CD4-positive, alpha-beta T cell treated with Interleukin-4 for 1 hour (primary cell): ENCODE results near the gene EPG5.
"Not testable (repeated sequence)": the region's sequence is repeated elsewhere in the genome, so short reads cannot be mapped to it uniquely, and the experiment has no call there.

Experiments
- DNase-seq, 2 donors: peaks; one replicate each; pipeline ENCODE4 v3.0.0-alpha.2; 2020 to 2022

EPG5 gene

DNA sequence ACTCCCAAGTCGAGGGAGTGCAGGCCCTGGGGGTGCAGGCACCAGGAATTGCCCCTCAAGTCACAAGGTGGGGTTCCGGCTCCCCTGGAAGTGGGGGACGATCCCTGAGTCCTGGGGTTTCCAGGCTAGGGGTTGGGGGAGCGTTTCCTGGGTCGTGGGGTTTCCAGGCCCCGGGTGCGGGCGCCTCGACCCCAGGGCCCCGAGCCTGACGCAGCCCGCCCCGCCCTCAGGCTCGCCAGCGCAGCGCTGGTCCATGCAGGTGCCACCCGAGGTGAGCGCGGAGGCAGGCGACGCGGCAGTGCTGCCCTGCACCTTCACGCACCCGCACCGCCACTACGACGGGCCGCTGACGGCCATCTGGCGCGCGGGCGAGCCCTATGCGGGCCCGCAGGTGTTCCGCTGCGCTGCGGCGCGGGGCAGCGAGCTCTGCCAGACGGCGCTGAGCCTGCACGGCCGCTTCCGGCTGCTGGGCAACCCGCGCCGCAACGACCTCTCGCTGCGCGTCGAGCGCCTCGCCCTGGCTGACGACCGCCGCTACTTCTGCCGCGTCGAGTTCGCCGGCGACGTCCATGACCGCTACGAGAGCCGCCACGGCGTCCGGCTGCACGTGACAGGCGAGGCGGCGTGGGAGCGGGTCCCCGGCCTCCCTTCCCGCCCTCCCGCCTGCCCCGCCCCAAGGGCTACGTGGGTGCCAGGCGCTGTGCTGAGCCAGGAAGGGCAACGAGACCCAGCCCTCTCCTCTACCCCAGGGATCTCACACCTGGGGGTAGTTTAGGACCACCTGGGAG lies 129.7 kb downstream of the EPG5 start:
- DNase-seq = peak; percentile 39 to 51

DNA sequence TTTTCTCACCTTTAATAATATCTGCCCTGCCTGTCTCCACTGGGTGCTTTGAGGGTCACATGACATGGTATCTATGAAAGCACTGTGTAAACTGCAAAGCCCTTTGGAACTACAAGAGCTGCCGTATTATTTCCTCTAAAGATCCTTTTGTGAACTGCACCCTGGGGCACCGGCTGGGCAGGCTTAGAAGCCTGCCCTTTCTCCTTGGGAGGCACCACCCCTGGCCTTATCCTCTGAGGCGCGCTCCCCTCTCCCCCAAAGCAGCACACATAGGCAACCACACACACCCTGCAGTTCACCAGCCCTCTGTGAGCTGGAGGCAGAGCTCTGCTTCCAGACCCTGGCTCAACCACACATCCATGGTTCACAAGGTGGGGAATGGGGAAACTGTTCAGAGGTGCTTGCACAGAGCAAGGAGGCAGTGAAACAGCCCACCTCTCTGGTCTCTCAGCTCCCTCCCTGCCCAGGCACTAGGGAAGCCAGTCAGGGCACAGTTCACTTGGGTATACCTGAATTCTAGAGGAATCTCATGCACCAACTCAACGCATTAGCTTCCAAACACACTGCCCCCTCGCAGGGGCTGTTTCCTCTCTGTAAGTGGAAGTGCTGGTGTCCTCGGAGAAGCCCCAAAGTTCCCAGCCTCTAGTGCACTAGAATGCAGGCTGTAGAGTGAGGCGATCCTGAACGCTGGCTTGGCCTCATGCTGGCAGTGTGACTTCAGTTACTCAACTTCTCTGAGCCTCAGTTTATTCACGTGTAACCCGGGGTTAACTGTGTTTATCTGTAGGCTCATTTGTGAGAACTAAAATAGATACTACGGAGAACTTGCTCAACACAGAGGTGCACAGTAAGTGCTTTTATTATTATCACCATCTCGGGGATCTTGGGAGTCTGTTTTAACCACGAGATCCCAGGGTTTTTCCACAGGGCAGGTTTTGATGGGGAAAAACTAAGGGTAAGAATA lies 130.6 kb downstream of the EPG5 start:
- DNase-seq = no peak

DNA sequence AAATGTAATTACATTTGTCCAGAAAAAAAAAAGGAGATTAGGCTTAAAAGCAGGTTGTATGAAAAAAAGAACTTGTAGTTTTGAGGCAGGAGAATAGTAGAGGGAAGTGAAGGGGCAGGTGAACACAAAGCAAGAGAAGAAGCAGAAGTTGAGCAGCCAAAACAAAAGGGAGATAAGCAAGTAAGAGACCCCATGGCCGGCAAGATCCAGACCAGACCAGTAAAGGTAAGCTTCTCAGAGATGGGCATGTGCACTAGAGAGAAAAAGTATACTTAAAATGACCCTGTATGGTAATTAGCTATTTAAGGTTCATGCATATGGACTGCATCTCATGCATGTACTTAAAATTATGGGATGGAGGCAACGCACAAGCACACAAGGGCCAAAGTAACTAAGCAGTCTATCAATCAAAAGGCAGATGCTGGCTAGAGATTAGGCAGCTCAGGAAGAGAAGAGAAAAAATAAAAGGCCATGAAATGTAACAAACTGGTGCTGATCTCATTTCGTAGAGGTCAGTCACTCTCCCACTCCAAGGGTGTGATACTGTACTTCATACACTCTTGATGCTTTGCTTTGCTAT lies 132.0 kb downstream of the EPG5 start:
- no peak for DNase-seq

DNA sequence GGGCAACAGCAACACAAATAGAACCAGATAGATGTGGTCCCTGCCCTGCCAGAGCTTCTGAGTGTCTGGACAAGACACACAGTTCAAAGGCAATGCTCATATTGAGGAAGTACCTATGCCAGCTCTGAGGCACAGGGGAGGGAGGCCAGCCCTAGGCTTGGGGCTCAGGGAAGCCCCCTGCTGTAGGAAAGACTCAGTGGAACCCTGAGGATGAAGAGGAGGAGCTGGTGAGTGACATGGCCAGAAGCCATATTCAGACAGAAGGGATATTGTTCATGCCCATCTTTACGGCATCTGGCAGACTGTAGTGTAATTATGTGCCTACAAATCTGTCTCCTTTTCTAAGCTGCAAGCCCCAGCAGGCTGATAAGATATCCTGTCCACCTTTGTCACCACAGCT lies 132.8 kb downstream of the EPG5 start:
- no peak for DNase-seq

DNA sequence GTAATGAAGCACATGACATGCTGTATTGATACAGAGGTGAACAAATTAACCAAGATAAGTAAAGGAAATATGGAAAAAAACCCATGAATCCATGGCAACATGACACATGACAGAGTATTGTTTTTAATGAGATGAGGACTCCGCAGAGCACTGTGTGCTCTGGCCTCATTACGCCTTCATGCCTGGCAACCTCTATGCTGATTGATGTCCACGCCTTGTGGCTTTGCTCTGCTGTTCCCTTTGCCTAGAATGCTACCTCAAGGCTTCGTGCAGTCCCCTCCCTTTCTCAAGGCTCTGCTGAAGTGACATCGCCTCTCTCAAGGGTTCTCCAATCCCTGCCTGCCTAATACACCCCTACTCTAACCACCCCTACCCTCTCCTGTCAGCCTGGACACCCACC lies 133.3 kb downstream of the EPG5 start:
- DNase-seq = no peak

DNA sequence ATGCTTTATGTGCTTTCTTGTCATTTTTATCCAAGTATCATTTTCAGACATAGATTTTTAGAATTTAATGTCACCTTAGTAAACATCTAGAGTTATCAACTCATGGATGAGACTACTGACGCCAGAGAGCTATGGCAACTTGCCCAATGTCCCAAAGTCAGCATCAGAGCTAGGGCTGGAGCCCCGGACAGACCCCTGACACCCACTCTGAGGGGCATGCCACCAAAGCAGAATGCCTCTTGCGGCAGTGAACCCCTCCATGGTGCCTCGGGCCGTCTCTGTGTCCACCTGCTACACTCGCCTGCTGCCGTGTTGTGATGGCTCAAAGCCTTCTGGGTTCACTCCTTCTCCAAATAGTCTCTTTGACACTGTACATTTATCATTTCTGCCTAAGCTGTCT lies 136.2 kb downstream of the EPG5 start:
- DNase-seq = no peak

DNA sequence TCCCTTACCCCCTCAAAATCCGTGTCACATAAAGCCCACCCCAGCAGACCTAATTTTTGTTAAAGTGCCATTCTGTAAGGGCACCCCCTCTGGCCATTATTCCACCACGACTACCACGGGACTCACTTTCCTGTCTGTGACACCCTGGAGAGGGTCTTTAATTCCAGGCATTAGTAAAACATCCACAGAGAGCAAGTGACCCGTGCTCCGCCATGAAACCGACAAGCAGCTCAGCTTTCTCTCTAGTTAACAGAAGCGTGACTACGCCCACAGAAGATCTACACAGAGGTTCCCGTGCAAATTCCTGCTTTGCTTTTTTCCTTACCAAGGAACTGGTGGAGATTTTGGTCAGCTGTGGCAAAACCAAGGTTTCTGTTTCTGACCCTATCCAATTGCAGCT lies 137.3 kb downstream of the EPG5 start:
- no peak for DNase-seq

DNA sequence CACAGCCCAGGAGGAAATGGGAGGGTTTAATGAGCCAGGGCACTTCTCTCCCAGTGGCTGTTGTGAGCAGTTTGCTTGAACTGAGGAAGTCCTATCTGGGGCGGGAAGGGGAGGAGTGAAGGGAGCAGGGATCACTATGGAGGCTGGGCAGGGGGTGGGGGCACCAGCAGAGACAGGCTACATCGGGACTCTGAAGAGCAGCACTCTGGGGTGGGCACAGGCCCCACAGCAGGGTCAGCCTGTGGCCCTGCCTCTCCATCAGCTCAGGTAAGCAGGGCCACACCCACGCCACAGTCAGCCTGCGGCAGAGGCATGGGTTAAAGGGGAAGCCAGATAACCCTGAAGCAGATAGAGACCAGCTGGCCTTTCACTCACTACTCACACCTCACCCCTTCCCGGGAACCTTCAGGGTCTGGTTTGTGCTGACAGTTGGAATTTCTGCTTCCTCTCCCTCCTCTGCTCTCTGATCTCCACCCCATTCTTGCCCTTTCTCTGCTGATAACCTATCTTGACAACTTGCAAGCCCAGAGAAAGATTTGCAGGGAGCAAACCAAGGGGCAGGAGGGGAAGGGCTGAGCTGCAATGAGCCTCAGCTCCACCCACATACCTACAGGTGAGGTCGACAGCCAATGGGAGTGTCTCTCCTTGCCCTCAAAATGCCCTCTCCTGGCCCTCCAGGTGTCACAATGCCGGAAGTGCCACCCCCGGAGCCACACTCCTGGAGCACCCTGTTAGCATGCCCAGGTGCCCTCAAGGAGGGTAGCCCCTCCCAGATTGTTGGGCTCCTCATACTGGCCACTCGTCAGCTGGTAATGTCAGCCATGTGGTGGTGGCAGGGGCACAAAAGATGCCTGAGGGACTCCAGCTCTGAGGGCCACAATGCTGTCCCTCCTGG lies 138.0 kb downstream of the EPG5 start:
- no peak for DNase-seq

DNA sequence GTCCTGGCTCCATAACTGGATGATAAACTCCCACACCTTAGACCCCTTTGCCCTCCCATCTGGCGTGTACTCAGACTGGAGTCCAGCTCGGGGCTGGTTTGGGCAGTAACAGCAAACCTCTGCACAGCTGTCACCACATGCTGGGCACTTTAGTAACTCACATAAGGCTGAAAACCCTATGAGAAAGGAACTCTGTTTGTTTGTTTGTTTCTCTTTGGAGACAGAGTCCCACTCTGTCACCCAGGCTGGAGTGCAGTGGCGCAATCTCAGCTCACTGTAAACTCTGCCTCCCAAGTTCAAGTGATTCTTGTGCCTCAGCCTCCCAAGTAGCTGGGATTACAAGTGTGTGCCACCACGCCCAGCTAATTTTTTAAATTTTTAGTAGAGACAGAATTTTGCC lies 140.4 kb downstream of the EPG5 start:
- not testable (repeated sequence) for DNase-seq

DNA sequence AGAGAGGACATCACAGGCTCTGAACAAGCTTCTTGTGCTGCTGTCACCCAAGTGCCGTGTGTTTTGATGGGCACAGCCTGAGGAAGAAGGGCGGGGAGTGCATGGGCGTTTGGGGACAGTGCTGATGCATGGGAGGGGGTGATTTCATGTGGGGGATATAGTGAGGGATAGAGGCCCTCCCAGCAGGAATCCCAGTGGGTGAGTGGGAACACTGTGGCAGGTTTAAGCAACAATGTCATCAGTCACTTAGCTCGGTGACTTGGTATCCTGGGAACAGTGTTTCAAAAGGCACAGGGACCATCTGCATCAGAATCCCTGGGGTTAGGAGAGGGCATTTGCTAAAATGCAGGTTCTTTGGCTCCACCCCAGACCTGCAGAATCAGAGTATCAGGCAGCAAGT lies 141.0 kb downstream of the EPG5 start:
- no peak for DNase-seq

DNA sequence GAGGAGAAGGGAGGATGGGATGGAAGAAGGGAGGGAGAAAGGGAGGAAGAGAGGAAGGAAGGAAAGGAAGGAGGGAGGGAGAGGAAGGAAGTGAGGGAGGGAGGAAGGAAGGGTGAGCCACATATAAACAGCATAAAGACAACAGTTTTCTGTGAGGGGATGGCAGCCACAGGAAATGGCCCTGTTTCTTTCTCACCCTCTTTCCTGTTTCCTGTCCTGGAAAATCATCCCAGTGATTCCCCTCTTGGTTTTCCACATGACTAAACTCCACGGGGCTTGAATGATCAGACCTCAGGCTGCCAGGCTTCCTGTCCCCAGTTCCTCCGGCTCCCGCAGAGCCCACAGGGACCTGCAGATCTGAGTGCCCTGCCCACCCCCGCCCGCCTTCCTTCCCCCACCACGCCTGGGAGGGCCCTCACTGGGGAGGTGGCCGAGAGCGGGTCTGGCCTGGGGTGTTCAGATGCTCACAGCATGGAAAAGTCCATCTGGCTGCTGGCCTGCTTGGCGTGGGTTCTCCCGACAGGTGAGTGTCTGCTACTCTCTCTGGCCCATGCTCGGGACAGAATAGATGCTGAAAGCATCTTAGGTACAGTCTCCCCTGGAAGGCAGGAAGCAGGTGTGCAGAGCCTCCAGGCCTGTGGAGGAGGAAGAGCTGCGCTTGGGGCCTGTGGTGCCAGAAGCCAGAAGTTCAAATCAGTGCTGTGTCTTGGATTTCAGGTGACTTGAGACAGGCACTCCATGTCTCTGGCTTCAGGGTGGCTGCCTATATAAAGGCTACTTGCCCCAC lies 141.7 kb downstream of the EPG5 start, which contains the start of gene SIGLEC15:
TSS of gene SIGLEC15 (plus strand) at position 418 of the 787 bp plus-strand sequence. CDS start at position 472, 54 bp downstream.
- no peak for DNase-seq

DNA sequence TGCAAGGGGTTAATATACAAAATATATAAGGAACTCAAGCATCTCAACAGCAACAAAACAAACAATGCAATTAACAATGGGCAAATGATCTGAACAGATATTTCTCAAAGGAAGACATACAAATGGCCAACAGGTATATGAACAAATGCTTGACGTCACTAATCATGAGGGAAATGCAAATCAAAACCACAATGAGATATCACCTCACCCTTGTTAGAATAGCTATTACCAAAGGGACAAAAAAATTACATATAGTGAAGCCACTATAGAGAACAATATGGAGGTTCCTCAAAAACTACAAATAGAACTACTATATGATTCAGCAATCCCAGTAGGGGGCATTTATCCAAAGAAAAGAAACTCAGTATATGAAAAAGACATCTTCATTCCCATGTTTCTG lies 145.4 kb downstream of the EPG5 start:
- DNase-seq = no peak

DNA sequence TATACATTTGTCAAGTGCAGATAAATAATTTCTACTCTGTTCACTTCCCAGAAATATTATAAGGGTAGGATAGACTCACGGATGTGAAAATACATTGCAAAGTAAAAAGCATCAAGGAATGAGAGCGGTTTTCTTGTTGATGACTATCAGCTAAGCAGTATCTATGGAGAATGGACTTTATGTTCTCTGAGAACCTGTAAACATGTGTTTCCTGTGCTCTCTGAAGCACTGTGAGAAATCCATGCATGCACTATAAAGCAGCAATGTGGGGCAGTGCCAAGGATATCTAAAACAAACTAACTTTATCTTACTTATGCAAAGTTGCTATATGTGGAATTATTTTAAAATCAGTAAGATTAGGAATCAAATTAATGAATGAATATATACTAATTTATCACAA lies 146.1 kb downstream of the EPG5 start:
- DNase-seq = no peak

DNA sequence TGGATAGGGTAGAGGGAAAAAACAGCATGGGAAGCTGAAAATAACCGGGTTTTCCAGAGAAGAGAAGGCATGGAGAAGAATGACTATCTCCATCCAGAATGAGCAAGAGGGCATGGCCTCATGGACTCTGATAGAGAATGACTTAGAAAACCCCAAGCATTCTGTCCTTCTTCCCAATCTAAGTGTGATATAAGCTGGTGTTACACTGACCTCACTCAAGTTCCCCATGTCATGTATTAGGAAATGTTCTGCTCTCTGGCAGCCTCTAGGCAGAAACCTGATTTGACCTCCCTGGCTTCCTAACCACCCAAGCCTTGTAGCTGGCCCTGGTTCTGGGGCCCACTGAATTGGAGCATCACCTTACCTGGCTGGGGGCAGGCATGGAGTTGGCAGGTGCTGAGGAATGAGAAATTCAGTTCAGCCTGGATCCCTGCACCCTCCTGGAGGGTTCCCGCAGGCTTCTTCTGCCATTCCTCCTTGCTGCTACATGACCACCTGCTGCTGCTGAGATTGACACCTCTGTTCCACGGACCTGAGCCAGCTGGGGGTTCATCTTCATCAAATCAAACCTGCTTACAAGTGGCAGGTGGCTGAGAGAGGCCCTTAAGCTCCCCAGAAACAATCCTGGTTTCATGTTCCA lies 146.9 kb downstream of the EPG5 start:
- DNase-seq = no peak

DNA sequence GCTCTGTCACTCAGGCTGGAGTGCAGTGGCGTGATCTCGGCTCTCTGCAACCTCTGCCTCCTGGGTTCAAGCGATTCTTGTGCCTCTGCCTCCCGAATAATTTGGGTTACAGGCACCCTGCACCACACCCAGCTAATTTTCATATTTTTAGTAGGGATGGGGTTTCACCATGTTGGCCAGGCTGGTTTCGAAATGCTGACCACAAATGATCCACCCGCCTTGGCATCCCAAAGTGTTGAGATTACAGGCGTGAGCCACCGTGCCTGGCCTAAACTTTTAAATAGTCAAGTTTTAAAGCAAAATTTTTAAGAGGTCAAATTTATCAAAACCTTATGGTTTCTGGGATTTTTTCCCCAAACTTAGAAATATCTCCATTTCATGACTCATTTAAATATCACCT lies 148.4 kb downstream of the EPG5 start:
- DNase-seq = not testable (repeated sequence)

DNA sequence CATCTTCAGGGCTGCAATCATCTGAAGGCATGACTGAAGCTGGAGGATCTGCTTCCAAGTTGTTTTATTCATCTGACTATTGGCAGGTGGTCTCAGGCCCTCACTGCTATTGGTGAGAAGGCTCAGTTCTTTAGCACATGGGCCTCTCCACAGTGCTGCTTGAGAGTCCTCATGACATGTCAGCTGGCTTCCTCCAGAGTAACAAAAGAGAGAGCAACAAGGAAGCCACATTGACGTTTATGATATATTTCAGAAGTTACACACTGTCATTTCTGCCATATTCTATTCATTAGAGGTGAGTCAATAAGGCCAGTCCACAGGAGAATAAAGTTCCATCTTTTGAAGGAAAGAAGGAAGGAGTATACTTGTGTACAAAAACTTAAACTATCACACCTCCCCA lies 149.6 kb downstream of the EPG5 start:
- no peak for DNase-seq

DNA sequence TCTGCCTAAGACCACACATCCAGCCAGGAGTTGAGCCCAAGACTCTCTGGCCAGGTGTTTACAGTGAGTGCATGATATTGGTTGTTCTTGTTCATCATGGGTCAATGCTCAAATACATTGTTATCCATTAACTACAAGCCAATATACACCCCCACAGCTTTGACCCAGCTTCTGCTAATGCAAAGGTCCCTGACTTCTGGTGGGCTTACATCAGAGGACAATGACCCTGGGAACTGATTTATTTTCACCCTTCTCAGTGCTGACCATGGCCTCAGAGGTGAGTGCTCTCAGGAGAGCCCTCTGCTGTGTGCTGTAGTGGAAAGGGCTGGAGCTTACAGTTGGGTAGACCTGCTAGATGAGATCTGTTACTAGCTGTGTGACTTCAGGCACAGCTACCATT lies 152.4 kb downstream of the EPG5 start:
- not testable (repeated sequence) for DNase-seq

DNA sequence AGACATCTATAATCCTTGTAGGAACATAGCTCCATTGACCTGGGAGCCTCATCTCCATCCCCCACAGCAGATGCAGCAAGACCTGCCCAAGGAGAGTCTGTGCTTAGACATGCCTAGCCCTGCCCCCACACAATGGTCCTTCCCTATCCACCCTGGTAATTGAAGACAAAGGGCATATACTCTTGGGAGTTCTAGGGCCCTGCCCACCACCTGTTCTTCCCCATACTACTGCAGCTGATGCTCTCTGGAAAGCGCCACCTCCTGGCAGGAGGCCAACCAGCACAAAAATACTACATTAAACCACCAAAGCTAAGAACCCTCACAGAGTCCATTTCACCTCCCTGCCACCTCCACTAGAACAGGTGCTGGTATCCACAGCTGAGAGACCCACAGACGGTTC lies 160.0 kb downstream of the EPG5 start:
- DNase-seq = peak in 1 of 2 donors; percentile 27

DNA sequence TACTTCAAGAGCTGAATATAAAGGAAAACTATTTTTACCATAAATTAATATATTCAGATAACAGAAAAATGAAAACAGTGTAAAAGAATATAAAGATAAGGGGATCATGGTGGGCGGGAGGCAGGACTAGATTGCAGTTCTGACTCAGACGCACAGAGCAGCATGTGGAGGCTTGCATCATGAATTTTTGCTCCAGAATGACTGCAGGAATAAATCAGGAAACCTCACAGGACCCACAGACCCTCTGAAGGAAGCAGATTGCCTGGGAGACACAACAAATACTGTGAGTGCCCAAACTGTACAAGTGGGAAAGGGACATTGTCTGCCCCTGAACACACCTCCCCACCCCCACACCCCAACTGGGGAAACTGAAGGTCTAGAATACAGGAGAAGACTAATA lies 160.9 kb downstream of the EPG5 start:
- no peak for DNase-seq

DNA sequence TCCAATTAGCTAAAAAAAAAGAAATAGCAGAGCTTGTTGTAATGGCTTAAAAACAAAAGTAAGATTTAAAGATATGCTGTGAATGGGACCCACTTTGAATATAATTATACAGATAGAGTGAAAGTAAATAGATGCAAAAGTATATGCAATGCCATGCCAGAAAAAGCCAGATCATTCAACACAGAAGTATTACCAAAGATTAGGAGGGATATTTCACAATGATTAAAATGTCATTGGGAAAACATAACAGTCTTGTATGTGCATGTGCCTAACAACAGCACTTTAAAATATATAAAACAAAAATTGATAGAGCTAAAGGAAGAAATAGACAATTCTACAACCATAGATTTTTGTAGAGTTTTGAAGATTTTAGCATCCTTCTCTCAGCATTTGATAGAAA lies 161.6 kb downstream of the EPG5 start:
- DNase-seq = no peak
